ENCODE results near the gene BMAL1.

- TF ChIP-seq RAD21 (IDR thresholded peaks at IDR 0.05; ENCODE audit: low read depth) (no peak), REST (IDR thresholded peaks at IDR 0.05; ENCODE audit: low read depth) (no peak), EP300 (IDR thresholded peaks at IDR 0.05; ENCODE audit: borderline replicate concordance) (no peak), MAX (IDR thresholded peaks at IDR 0.05) (no peak), YY1 (IDR thresholded peaks at IDR 0.05; ENCODE audit: low read depth) (no peak), TAF1 (IDR thresholded peaks at IDR 0.05; ENCODE audit: low read depth) (no peak), USF1 (IDR thresholded peaks at IDR 0.05) (no peak), TCF12 (IDR thresholded peaks at IDR 0.05; ENCODE audit: low read depth) (no peak)
Observed at GRCh38 chr11:13341026-13341425, 63.4 kb downstream of the BMAL1 start.
